Cerebellar cortex (tissue), 1 donor: ENCODE measurements around the gene PEX5.
A peak's percentile ranks its signal among the peaks of the same experiment; 100 is the strongest.

ENCODE experiments used
- DNase-seq: peaks from one replicate; pipeline ENCODE4 v3.0.0-alpha.2; 2015; ENCODE audit warnings: low spot score

The PEX5 gene

GRCh38 chr12:7189398-7190267 is at the start of gene PEX5:
PEX5 (plus strand) TSS chr12:7189686; CDS start chr12:7190378, 692 bp downstream.
- peak; percentile 97 for DNase-seq

GRCh38 chr12:7141351-7142005 is 48.0 kb upstream of the PEX5 start:
- DNase-seq, result no peak

GRCh38 chr12:7142056-7142644 is 47.3 kb upstream of the PEX5 start:
- DNase-seq, result peak; percentile 57

- no peak for DNase-seq
Measured at GRCh38 chr12:7142809-7143465, 46.5 kb upstream of the PEX5 start.

- no peak for DNase-seq
Measured at GRCh38 chr12:7143564-7143963, 45.9 kb upstream of the PEX5 start.

- peak; percentile 77 for DNase-seq
Measured at GRCh38 chr12:7144414-7145120, 44.9 kb upstream of the PEX5 start.

- DNase-seq, result no peak
Measured at GRCh38 chr12:7145671-7146070, 43.8 kb upstream of the PEX5 start.

- DNase-seq, result no peak
Measured at GRCh38 chr12:7146228-7146627, 43.3 kb upstream of the PEX5 start.

GRCh38 chr12:7146906-7147305 is 42.6 kb upstream of the PEX5 start:
- DNase-seq, result no peak

- no peak for DNase-seq
Measured at GRCh38 chr12:7150356-7150755, 39.1 kb upstream of the PEX5 start.

- DNase-seq, result no peak
Measured at GRCh38 chr12:7150841-7151240, 38.6 kb upstream of the PEX5 start.

- no peak for DNase-seq
Measured at GRCh38 chr12:7151532-7151931, 38.0 kb upstream of the PEX5 start.

GRCh38 chr12:7152818-7153217 is 36.7 kb upstream of the PEX5 start:
- DNase-seq, result no peak

- DNase-seq, result no peak
Measured at GRCh38 chr12:7154042-7154441, 35.4 kb upstream of the PEX5 start.

GRCh38 chr12:7154901-7155470 is 34.5 kb upstream of the PEX5 start:
- no peak for DNase-seq

- no peak for DNase-seq
Measured at GRCh38 chr12:7155471-7156034, 33.9 kb upstream of the PEX5 start.

- no peak for DNase-seq
Measured at GRCh38 chr12:7156259-7157197, 33.0 kb upstream of the PEX5 start.

GRCh38 chr12:7157391-7157790 is 32.1 kb upstream of the PEX5 start:
- no peak for DNase-seq

- no peak for DNase-seq
Measured at GRCh38 chr12:7158781-7159609, 30.5 kb upstream of the PEX5 start.
